HG03565 (cell line): ENCODE measurements around the gene NECAP2.
"Not testable (repeated sequence)": the region's sequence is repeated elsewhere in the genome, so short reads cannot be mapped to it uniquely, and the experiment has no call there.

ENCODE experiments used
- ATAC-seq: cut with Tn5 transposase; IDR thresholded peaks from one replicate; pipeline ENCODE4 v1.9.1; 2021; ENCODE audit warnings: mild to moderate bottlenecking, moderate library complexity; ENCODE audit not compliant: unreplicated experiment

Gene NECAP2

DNA sequence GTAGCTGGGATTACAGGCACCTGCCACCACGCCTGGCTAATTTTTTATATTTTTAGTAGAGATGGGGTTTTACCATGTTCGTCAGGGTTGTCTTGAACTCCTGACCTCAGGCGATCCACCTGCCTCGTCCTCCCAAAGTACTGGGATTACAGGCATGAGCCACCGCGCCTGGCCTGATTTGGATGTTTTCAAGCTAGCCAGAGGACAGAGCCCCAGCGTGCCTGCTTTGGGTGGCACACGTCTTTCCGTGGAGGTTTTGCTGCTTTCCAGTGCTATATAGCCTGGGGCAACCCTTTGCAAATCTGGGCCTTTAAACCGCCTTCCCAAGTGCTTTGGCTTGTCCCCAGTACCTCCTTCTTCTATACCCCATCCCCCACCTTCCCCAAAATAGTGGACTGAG lies 15.6 kb downstream of the NECAP2 start:
- ATAC-seq = not testable (repeated sequence)

DNA sequence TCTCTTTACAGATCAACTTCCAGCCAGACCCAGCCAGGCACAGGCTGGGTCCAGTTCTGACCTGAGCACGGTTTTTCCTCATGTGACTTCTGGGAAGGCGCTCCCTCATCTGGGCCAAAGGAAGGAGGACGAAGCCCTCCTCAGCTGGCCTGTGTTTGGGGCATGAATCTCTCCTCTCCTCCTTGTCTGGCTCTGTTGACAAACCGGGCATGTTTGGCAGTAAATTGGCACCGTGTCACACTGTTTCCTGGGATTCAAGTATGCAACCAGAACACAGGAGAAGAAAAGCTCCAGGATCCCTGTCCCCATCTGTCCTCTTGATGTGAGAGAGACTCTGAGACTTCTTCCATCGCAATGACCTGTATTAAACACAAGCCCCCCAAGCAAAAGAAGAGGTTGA lies 18.3 kb downstream of the NECAP2 start:
- no peak for ATAC-seq

DNA sequence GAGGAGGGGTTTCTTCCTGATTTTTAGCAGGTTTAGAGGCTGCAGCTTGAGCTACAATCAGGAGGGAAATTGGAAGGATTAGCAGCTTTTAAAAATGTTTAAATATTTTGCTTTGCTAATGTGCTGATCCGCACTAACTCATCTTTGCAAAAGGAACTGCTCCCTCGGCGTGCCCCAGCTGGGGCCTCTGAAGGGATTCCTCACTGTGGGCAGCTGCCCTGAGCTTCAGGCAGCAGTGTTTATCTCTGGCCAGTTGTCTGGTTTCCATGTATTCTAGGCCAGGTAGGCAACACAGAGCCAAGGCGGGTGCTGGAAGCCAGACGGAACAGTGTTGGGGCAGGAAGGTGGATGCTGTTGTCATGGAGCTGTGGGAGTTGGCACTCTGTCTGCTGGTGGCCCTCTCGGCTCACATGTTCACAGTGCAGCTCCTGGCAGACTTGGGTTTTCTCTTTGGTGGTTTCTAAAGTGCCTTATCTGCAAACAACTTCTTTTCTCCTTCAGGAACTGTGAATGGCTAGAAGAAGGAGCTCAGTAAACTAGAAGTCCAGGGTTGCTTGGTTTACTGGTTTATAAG lies 18.9 kb downstream of the NECAP2 start:
- ATAC-seq = no peak

DNA sequence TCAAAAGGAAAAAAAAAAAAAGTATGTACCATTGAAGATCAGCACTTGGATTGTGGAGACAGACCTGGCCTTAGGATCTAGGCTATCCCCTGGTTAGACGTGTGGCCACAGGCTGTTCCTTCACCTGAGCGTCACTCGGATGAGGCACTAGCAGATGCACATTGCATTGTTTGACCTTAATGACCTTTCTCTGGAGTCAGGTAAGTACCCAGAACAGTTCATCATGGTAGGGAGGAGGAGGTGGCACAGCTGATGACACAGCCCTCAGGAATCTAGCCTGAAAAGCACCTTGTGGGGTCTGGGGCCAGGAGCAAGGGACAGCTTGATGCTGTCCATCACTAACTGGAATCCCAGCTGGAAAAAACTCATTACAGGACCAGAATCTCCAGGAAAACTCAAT lies 21.2 kb downstream of the NECAP2 start:
- no peak for ATAC-seq

DNA sequence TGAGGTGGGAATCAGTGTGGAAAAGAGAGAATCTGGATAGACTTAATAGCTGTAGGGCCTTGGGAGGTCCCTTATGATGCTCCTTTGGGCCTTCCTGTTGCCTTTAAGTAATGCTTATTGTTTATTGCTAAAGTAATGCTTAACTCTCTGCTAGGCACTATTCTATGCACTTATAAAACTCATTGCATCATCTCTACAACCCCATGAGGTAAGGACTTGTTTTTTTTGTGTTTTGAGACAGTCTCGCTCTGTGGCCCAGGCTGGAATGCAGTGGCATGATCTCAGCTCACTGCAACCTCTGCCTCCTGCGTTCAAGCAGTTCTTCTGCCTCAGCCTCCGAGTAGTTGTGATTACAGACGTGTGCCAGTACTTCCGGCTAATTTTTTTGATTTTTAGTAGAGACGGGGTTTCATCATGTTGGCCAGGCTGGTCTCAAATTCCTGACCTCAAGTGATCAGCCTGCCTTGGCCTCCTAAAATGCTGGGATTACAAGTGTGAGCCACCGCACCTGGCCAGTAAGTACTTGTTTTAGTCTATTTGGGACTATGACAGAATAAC lies 22.3 kb downstream of the NECAP2 start:
- ATAC-seq = no peak

DNA sequence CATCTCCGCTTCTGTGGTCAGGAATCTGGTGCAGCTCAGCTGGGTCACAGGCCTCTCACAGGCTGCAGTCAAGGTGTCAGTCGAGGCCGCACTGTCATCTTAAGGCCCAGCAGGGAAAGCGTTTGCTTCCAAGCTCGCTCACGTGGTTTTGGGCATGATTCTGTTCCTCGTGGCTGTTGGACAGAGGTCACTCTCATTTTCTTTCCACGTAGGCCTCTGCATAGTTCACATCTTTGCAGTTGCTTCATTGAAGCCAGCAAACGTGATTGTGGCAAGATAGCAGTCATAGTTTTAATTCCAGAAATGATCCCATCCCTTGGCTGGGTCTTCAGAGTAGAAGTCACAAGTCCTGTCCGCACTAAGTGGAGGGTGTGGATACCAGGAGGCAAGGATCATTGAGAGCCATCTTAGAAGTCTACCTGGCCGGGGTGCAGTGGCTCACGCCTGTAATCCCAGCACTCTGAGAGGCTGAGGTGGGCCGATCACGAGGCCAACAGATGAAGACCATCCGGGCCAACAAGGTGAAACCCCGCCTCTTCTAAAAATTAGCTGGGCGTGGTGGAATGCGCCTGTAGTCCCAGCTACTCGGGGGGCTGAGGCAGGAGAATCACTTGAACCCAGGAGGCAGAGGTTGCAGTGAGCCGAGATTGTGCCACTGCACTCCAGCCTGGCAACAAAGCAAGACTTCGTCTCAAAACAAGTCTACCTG lies 24.5 kb downstream of the NECAP2 start:
- ATAC-seq = no peak

DNA sequence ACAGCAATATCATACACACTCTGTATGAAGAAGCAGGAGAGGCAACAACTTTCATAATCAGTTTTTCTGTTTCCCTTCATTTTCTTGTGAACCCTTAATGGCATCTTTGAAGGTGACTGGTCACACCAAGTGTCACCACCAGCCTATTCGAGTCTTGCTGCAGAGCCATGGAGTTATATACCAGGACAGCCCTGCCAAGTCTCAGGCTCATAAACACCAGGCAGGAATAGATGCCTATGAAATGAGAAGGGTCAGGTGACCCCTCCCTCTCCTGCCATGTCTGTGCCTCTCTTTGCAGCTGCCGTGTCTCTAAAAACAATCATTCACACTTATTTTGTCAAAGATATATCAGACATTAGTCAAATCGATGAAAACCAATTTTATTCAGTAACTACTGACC lies 28.0 kb downstream of the NECAP2 start:
- no peak for ATAC-seq

DNA sequence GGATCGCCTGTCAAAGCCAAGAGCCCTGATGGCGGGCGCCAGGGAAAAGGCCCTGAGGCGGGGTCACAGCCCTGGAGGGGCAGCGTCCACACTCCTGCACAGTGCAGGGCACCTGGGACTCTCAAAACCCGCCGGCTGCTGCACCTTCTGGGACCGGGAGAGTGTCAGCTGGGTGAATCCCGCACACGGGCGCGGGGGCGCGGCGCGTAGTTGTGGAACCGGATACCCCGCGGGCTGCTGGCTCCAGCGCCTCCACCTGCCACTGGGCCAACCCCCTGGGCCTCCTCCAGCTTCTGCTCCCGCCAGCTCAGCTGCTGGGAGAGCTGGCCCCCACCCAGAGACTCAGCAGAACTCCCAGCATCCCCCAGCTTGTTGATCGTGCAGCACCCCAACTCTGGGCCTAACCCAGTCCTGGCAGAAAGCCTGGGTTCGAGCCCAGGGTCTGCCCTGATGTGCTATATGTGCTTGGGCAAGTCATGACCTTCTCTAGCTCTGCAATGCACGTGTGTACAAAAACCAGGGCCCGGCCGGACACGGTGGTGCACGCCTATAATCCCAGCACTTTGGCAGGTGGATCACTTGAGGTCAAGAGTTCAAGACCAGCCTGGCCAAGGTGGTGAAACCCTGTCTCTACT lies 33.8 kb downstream of the NECAP2 start:
- no peak for ATAC-seq

DNA sequence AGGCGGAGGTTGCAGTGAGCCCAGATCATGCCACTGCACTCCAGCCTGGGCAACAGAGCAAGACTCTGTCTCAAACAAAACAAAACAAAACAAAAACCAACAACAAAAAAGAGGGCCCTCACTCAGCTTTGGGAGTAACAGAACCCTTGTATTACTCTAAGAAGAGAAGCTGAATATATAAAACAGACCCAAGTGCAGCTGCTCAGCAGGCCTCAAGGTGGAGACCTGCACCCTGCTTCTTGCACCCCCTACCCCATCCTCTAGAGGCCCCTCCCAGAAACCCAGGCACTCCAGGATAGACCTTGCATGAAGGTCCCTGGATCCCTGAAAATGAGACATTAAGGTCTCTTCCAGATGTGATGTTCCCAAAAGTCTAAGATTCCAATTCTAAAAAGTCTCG lies 34.4 kb downstream of the NECAP2 start:
- ATAC-seq = not testable (repeated sequence)

DNA sequence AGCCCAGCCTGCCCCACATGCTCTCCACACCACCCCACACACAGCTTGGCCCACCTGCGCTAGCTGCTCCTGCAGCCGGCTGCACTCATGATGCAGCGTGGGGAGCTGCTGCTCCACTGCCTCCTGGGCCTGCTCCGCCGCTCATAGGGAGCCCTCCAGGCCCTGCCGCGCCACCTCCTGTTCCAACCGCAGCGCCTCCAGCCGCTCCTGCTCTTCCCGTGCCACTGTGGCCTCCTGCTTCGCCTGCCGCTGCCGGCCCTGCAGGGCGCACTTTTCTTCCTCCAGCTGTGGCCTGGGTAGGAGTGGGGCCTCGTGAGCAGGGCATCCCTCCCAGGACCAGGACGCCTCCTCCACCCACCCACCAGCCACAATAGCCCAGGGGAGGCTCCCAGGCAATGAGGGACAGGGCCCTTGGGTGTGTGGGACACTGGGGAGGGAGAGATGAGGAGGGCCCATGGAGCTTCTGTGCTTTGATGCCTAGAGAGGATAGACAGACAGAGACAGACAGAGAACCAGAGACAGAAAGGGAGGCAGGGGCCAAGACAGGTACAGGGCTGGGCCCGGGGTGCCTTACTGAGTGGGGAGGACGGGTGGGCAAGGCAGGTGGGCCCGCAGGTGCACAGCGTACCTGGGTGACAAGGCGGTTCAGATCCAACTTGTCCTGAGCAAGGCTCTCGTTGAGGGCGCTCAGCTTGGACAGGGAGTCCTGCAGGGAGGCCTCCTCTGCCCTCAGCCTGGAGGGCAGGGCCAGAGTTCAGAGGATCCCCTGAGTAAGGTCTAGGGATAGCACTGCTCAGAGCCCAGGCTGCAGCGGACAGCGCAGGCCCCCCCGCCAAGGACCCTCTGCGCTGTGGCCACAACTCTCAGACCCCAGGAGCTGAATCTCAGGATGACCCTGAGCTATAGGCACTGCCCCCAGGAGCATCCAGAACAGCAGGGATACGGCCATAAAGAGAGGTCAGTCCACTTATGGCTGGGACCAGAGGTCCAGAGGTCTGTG lies 35.5 kb downstream of the NECAP2 start:
- ATAC-seq = not testable (repeated sequence)

DNA sequence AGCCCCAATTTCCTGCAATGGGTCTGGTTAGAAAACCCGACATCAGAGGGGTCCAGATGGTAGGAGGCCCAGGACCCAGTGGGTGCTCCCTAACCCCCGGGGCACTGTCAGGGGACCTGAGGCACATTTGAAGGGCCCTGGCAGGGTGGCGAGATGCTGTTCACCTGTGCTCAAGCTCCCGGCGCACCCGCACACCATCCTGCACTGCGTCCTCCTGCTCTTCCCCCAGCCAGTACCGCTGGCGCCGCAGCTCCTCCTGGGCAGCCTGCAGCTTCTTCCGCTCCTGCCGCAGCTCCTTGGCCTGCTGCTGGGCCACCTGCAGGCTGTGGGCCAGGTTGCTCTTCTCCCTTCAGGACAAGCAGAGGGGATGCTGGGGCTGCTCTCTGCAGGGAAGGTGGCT lies 37.6 kb downstream of the NECAP2 start:
- no peak for ATAC-seq

DNA sequence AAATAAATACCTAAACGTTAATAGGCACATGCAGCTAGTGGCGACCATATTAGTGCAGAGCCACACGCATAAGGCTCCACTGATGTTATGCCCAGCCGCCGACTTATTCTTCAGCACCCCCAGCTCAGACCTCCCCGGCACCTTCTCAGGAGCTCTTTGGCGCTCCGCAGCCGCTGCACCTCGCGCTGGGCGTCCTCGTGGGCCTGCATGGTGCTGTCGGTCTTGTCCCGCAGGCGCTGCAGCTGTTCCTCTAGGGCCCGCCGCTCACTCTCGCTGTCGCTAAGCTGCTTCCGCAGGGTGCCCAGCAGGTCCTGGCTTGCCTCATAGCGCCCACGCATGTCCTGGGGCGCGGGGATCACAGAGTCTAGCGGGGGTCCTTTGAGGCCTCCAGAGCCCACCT lies 42.6 kb downstream of the NECAP2 start:
- ATAC-seq = not testable (repeated sequence)

DNA sequence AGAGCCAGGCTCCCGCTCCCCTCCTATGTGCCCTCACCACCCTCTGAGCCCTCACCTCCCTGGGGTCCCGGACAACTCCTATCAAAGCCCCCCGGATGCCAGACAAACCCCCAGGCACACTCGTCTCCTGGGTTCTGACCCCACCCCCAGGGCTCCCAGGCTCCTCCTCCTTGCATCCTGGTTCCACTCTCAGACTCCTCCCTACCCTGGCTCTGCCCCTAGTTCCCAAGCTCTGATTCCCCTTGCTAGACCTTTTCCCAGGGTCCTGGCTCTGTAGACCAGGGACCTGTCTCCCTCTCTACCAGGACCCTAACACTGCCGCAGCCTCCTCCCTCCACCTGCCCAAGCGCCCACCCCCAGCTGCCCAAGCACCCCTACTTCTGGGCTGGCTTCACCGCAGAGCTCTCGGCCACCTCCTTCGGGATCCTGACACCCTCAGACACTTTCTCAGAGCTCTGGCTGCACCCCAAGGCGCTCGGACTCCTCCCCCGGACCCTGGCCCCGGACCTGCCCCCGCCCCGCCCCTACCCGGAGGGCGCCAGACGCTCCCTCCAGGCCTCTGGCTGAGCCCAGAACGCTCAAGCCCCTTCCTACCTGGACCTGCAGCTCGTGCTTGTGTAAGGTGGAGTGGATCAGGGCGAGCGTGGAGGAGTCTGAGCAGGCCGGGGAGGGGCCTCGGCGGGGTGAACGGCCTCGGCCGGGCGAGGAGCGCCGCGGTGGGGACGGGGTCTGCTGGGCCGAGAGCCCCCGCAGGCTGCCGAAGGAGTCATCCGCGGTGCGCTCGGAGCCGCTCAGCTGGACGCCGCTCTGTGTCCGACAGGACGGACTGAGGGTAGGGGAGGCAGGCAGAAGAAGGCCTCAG lies 43.3 kb downstream of the NECAP2 start:
- not testable (repeated sequence) for ATAC-seq

DNA sequence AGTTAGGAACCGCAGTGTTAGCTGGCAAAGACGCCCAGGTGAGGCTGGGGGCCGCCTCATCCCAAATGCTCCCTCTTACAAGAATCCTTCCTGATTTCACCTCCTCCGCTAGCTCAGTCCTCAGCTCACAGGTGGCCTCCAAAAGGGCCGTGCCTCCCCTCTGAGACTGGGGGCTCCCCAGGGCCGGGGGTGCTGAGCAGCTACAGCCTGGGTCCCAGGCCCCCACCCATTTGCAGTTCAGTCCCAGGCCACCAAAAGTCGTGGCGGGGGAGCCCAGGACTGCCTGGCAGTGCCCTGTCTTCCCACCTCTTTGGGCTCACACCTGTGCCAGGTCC lies 43.9 kb downstream of the NECAP2 start:
- ATAC-seq = no peak

DNA sequence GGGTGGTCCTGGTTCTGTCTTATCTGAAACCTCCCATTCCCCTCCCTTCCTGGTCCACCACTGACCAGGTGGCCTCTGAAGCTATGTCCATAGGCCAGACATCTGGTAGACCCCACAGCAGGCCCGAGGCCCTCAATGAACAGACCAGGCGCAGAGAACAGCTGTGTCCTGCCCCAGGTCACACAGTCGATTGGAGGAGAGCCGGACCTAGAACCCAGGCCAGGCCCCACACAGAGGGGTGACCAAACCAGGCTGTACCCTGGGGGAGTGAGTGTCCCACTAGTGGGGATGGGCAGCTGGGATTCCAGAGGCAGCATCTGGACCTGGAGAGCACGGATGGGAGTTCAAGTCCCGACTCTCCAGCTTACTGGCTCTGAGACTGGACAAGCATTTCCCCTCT lies 44.4 kb downstream of the NECAP2 start:
- no peak for ATAC-seq

DNA sequence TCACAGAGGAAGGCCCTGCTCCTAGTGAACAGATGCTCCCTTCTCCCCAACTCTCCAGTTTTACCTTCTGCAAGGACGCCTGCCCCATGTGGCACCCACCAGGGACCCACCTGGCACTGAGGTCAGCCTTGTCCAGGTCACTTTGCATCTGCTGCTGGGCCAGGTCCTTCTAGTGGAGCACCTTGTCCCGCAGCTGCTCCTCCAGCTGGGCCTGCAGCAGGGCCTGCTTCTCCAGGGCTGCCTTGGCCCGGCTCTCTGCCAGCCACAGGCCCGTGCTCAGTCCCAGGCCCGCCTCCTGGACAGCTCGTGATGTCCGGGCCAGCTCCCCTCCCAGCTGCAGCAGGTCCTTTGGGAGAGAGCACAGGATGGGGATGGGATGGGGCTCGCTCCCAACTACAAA lies 45.8 kb downstream of the NECAP2 start:
- ATAC-seq = not testable (repeated sequence)

DNA sequence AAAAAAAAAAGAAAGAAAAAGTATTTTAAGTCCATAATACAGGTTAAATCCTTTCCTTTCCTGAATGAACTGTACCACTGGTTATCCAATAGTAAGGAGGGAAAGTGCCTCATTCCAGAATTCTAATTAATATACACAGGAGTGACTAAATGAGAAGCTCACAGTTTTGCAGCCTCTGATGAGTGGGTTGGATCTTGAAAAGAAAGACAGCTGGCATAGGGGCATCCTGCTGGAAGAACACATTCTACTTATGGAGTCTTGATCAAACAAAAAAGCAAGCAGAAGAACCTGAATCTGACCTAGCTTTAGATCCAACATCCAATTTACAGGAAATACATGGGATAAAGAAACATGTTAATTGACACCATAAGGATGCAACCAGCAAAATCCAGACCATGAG lies 46.5 kb downstream of the NECAP2 start:
- not testable (repeated sequence) for ATAC-seq

DNA sequence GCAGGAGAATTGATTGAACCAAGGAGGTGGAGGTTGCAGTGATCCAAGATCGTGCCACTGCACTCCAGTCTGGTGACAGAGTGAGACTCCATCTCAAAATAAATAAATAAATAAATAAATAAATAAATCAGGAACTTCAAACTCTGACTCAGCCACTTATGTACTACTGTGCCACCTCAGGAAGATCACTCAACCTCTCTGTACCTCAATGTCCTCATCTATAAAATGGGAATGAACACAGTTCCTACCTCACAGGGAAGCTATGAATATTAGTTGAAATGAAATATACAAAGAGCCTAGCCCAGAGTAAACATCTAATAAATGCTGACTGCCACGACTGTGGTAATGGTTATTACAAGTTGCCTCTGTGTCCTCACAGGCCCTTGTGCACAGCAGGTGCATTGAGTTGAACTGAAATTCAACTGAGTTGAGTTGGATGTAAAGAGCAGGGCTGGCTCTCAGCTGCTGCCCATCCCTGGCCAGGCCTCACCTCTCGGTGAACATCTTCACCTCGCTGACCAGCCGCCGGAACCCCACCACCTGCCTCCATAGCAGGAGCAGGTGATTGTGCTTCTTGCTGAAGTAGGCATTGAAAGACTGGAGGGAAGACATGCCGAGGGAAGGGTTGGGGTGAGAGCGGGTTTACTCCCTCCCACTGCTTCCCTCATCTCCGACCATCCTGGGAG lies 48.8 kb downstream of the NECAP2 start:
- ATAC-seq = not testable (repeated sequence)

DNA sequence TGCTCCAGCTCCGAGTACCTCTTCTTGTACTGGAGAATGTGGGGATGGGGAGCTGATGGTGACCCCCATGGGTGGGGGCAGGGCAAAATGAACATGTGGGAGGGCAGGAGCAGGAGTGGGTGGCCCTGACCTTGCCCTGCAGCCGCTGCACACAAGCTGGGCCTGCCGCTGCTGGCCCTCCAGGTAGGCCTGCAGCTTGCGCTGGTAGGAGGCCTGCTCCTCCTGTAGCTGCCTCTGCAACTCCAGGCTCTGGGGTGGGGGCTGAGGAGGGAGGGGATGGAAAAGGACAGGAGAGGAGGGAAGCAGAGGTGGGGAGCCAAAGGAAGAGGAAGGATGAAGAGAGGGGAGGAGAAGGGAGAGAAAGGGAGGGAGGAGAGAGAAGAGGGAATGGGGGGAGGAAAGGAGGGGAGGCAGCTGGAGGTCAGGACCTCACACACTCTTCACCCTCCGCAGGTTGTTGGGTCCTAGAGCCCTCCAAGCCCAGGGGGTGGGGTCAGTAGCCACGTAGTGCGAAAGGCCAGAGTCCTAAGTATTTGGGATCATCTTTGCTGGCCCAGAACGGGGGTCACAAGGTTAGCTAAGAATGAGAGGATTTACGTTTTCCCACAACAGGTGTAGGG lies 50.6 kb downstream of the NECAP2 start:
- no peak for ATAC-seq
